OCI-LY7 (cell line): ENCODE data around the gene CLK2. TPM values are rescaled to one million over a fixed set of nuclear protein-coding genes. Genes with fewer than 3 reads are reported as not detected.

ENCODE experiments used
- BruUV-seq: library from RNA; stranded (reverse); fragments of 400-500 nt; replicated peaks from 2 replicates; lab custom pipeline; 2021; lab: Mats Ljungman, UMichigan
- CTCF ChIA-PET: fragments of 300-600 bp; sonication (Branson Sonifier 250); formaldehyde crosslinking; loops from one replicate; lab custom pipeline; 2022; ENCODE audit warnings: antibody characterized with exemption; ENCODE audit not compliant: unreplicated experiment; lab: Charles Lee
- POLR2A ChIA-PET: fragments of 300-600 bp; sonication (Branson Sonifier 250); formaldehyde crosslinking; loops from one replicate; lab custom pipeline; 2022; ENCODE audit warnings: antibody characterized with exemption; lab: Charles Lee
- DNase-seq: peaks from one replicate; pipeline ENCODE4 v3.0.0-alpha.2; 2015; ENCODE audit warnings: low spot score
- H2AFZ ChIP-seq: fragments of 200-600 bp; sonication (generic), shearing (Covaris generic); 2 replicates; pipeline ENCODE4 v1.6.1; 2014; ENCODE audit warnings: mild to moderate bottlenecking, antibody characterized with exemption, low read length, moderate library complexity
- H3K27ac ChIP-seq: fragments of 200-600 bp; sonication (generic); 2 replicates; pipeline ENCODE4 v1.5.1; 2014; ENCODE audit warnings: mixed run types, low read depth, mild to moderate bottlenecking, moderate library complexity, low read length, inconsistent platforms; ENCODE audit not compliant: poor library complexity, severe bottlenecking
- H3K36me3 ChIP-seq: fragments of 200-600 bp; sonication (generic); 2 replicates; pipeline ENCODE4 v1.6.1; 2014; ENCODE audit warnings: mild to moderate bottlenecking, antibody characterized with exemption, low read length, moderate library complexity, mixed read lengths; ENCODE audit not compliant: insufficient read depth
- H3K4me1 ChIP-seq: fragments of 200-600 bp; sonication (generic); 2 replicates; pipeline ENCODE4 v1.5.1; 2014; ENCODE audit warnings: mild to moderate bottlenecking, low read length; ENCODE audit not compliant: insufficient read depth, poor library complexity, severe bottlenecking
- H3K4me2 ChIP-seq: fragments of 200-600 bp; sonication (generic); 2 replicates; pipeline ENCODE4 v1.6.1; 2014; ENCODE audit warnings: mild to moderate bottlenecking, low read length
- H3K4me3 ChIP-seq: fragments of 200-600 bp; sonication (generic); 2 replicates; pipeline ENCODE4 v1.5.1; 2014; ENCODE audit warnings: mild to moderate bottlenecking, low read depth, low read length; ENCODE audit not compliant: poor library complexity, severe bottlenecking
- H3K79me2 ChIP-seq: fragments of 200-600 bp; sonication (generic); 2 replicates; pipeline ENCODE4 v1.6.1; 2016; ENCODE audit warnings: low read depth, mild to moderate bottlenecking, low read length, moderate library complexity, mixed read lengths; ENCODE audit not compliant: insufficient read depth
- H3K9me2 ChIP-seq: fragments of 200-600 bp; sonication (generic); 2 replicates; pipeline ENCODE4 v1.6.1; 2016; ENCODE audit warnings: mild to moderate bottlenecking, low read length, mixed read lengths; ENCODE audit not compliant: insufficient read depth
- H3K9me3 ChIP-seq: fragments of 200-600 bp; sonication (generic); 2 replicates; pipeline ENCODE4 v1.6.1; 2014; ENCODE audit warnings: mild to moderate bottlenecking, mixed run types, low read length, mixed read lengths
- H4K20me1 ChIP-seq: fragments of 200-600 bp; sonication (generic); 2 replicates; pipeline ENCODE4 v1.6.1; 2014; ENCODE audit warnings: mild to moderate bottlenecking, antibody characterized with exemption, low read length, moderate library complexity, mixed read lengths; ENCODE audit not compliant: insufficient read depth
- CTCF ChIP-seq: fragments of 200-600 bp; sonication (generic); conservative IDR thresholded peaks from 2 replicates; pipeline ENCODE4 v1.5.1; 2014; ENCODE audit warnings: mild to moderate bottlenecking, antibody characterized with exemption, low read length, moderate library complexity, mixed read lengths
- EZH2phosphoT487 ChIP-seq: fragments of 200-600 bp; sonication (generic); IDR thresholded peaks from 2 replicates; pipeline ENCODE4 v1.6.1; 2018; ENCODE audit warnings: low read depth, borderline replicate concordance, mild to moderate bottlenecking, mixed run types, antibody characterized with exemption, low read length, moderate library complexity, mixed read lengths
- intact Hi-C: fragments of 100-400 bp; cut with micrococcal nuclease; formaldehyde crosslinking; loops from one replicate; pipeline ENCODE4 v1.10.0; 2022; ENCODE audit not compliant: unreplicated experiment
- total RNA-seq, 2 experiments: library from RNA; depleted of rRNA in 1 of 2; stranded (reverse); fragments of >200 nt in 1 of 2; shearing (Covaris generic) in 1 of 2; gene quantifications; 2 replicates each; pipeline ENCODE4 v1.2.3, GENCODE V29; 2014 to 2022

CLK2 gene
- total RNA-seq, 2 experiments from 2014 or later: 96.7 to 121 TPM

- BruUV-seq: no TSS peak
- TF ChIP-seq EZH2phosphoT487: no peak
- no peak for TF ChIP-seq CTCF
- intact Hi-C loops: loop anchor here (5.0 kb wide), 1 partner anchor 55 kb away; the partner anchor contains the start of genes MTX1 and THBS3
- Histone ChIP-seq H2AFZ (peak within 1 kb of the TSS; percentile 72), H3K4me3 (peak within 1 kb of the TSS; percentile 84), H3K36me3 (peaks cover 74% of the 10 kb centered on the region), H3K9me3 (no peaks in the 10 kb centered on the region), H4K20me1 (no peaks in the 10 kb centered on the region), H3K4me2 (peak within 1 kb of the TSS; percentile 73), H3K79me2 (peaks cover 19% of the 10 kb centered on the region; the same call in 1 of the 2 replicates), H3K4me1 (peaks cover 17% of the 10 kb centered on the region), H3K9me2 (no peaks in the 10 kb centered on the region), H3K27ac (peak within 1 kb of the TSS; percentile 51)
- ChIA-PET POLR2A (interaction anchor here (0.6 to 2.3 kb wide), 2 partner anchors 11 to 13 kb away, joined by 8 to 13 read pairs; partner anchors contain the start of gene CLK2), CTCF (interaction anchor here (0.9 to 3.4 kb wide), 2 partner anchors 11 to 69 kb away, joined by 3 to 10 read pairs; no protein-coding TSS in a partner anchor)
- DNase-seq: peak; percentile 96
These were observed 11.2 kb downstream of the CLK2 start, which contains the start of gene SCAMP3 for GRCh38 chr1:155261852-155262673. TSS of gene SCAMP3 (minus strand) at chr1:155262360. CDS start at chr1:155262151, 209 bp downstream.

GRCh38 chr1:155261493-155261851 is 11.8 kb downstream of the CLK2 start:
- Histone ChIP-seq H3K9me3 (no peaks in the 10 kb centered on the region), H3K9me2 (no peaks in the 10 kb centered on the region), H3K4me2 (peak overlapping the region; percentile 73), H2AFZ (peak overlapping the region; percentile 72), H3K36me3 (peaks cover 74% of the 10 kb centered on the region), H3K4me1 (peaks cover 17% of the 10 kb centered on the region), H4K20me1 (no peaks in the 10 kb centered on the region), H3K4me3 (peak overlapping the region; percentile 84), H3K27ac (peak overlapping the region; percentile 51), H3K79me2 (peaks cover 19% of the 10 kb centered on the region; the same call in 1 of the 2 replicates)
- ChIA-PET CTCF (interaction anchor here (0.9 to 3.4 kb wide), 2 partner anchors 10 to 68 kb away, joined by 3 to 10 read pairs; no protein-coding TSS in a partner anchor), POLR2A (interaction anchor here (0.6 to 2.3 kb wide), 3 partner anchors 11 to 55 kb away, joined by 3 to 13 read pairs (median 8); partner anchors contain the start of gene CLK2)
- no TSS peak for BruUV-seq
- intact Hi-C loops: loop anchor here (5.0 kb wide), 1 partner anchor 54 kb away; the partner anchor contains the start of genes MTX1 and THBS3
- DNase-seq: peak; percentile 57
- TF ChIP-seq EZH2phosphoT487: no peak
- TF ChIP-seq CTCF: peak; percentile 36; the same call in 1 of the 2 replicates
